Fibroblast of lung (primary cell): ENCODE results near the gene FHIP1B. TPM values are rescaled to one million over a fixed set of nuclear protein-coding genes. Genes with fewer than 3 reads are reported as not detected.

Source experiments
- DNase-seq, 2 donors: peaks; one replicate each; pipeline versions ENCODE4 v3.0.0 to v3.0.0-alpha.2; 2010; ENCODE audit warnings: low read depth in 2 of 2
- H2AFZ ChIP-seq: 2 replicates; pipeline ENCODE4 v1.5.1; 2012; ENCODE audit warnings: low read length, control low read depth, inconsistent platforms
- H3K27ac ChIP-seq: 2 replicates; pipeline ENCODE4 v1.5.1; 2011; ENCODE audit warnings: low read length, control low read depth; ENCODE audit not compliant: insufficient read depth
- H3K27me3 ChIP-seq: 2 replicates; pipeline ENCODE4 v1.5.1; 2011; ENCODE audit warnings: mild to moderate bottlenecking, low read length; ENCODE audit not compliant: control insufficient read depth, insufficient read depth
- H3K36me3 ChIP-seq: 2 replicates; pipeline ENCODE4 v1.5.1; 2011; ENCODE audit warnings: low read length; ENCODE audit not compliant: control insufficient read depth, insufficient read depth
- H3K4me1 ChIP-seq: 2 replicates; pipeline ENCODE4 v1.5.1; 2011; ENCODE audit warnings: low read length; ENCODE audit not compliant: control insufficient read depth, insufficient read depth; ENCODE audit errors: extremely low read depth
- H3K4me2 ChIP-seq: 2 replicates; pipeline ENCODE4 v1.5.1; 2011; ENCODE audit warnings: low read length, control low read depth; ENCODE audit not compliant: insufficient read depth; ENCODE audit errors: extremely low read depth
- H3K4me3 ChIP-seq, 4 experiments: fragments of 200-600 bp in 1 of 4; sonication (generic) in 1 of 4; replicated peaks in 1 of 4; 2 replicates each; pipeline ENCODE4 v1.5.1; 2011 to 2016; ENCODE audit warnings: low read length in 4 of 4, low read depth in 3 of 4, mild to moderate bottlenecking in 3 of 4, control low read depth in 2 of 4, inconsistent platforms in 1 of 4, mixed read lengths in 1 of 4; ENCODE audit not compliant: insufficient read depth in 1 of 4; ENCODE audit errors: control extremely low read depth in 1 of 4
- H3K79me2 ChIP-seq: 2 replicates; pipeline ENCODE4 v1.5.1; 2012; ENCODE audit warnings: mild to moderate bottlenecking, low read length, inconsistent platforms; ENCODE audit not compliant: control insufficient read depth, insufficient read depth
- H3K9ac ChIP-seq: 2 replicates; pipeline ENCODE4 v1.5.1; 2011; ENCODE audit warnings: mild to moderate bottlenecking, low read length, control low read depth; ENCODE audit not compliant: insufficient read depth
- H3K9me3 ChIP-seq: 2 replicates; pipeline ENCODE4 v1.5.1; 2012; ENCODE audit warnings: low read depth, low read length; ENCODE audit not compliant: control insufficient read depth, insufficient read depth
- H4K20me1 ChIP-seq: 2 replicates; pipeline ENCODE4 v1.5.1; 2011; ENCODE audit warnings: low read length; ENCODE audit not compliant: control insufficient read depth, insufficient read depth; ENCODE audit errors: extremely low read depth
- CTCF ChIP-seq, 2 donors: IDR thresholded peaks in 1 of 2; conservative IDR thresholded peaks in 1 of 2; 1 replicate in 1 of 2; 2 replicates in 1 of 2; pipeline ENCODE4 v1.5.1; 2011 to 2012; ENCODE audit warnings: low read length in 2 of 2, control low read depth in 1 of 2, inconsistent platforms in 1 of 2, low read depth in 1 of 2, mild to moderate bottlenecking in 1 of 2
- EZH2 ChIP-seq: IDR thresholded peaks from 2 replicates; pipeline ENCODE4 v1.5.1; 2012; ENCODE audit warnings: low read length, control low read depth, mild to moderate bottlenecking; ENCODE audit errors: missing control alignments
- polyA plus RNA-seq, 2 donors: library from polyadenylated mRNA; depleted of rRNA in 1 of 2; stranded (reverse) in 1 of 2; unstranded in 1 of 2; fragments of >200 nt; gene quantifications; 2 replicates each; pipeline ENCODE4 v1.2.1, GENCODE V29; 2011 to 2012; ENCODE audit warnings: missing spikeins in 1 of 2
- total RNA-seq: library from RNA; depleted of rRNA; stranded (reverse); fragments of >200 nt; gene quantifications from 2 replicates; pipeline ENCODE4 v1.2.1, GENCODE V29; 2014

Gene FHIP1B
- total and polyA plus RNA-seq, 2 donors (not counting 1 experiment from before 2014, with no cell fraction given), result 9.2 to 15.4 TPM

GRCh38 chr11:6237266-6237665 is 2.8 kb upstream of the FHIP1B start:
- Histone ChIP-seq H3K4me1 (no peaks in the 10 kb centered on the region), H3K4me2 (no peak overlapping the region), H3K9me3 (no peaks in the 10 kb centered on the region), H2AFZ (no peak overlapping the region), H3K27ac (no peak overlapping the region), H3K36me3 (no peaks in the 10 kb centered on the region), H4K20me1 (no peaks in the 10 kb centered on the region), H3K9ac (no peak overlapping the region), H3K79me2 (peaks cover 17% of the 10 kb centered on the region), H3K27me3 (peaks cover 10% of the 10 kb centered on the region), H3K4me3 (no peak overlapping the region)
- DNase-seq, result no peak
- TF ChIP-seq EZH2 (no peak), CTCF (conservative IDR thresholded peaks at IDR 0.05 in 1 of 2, IDR thresholded peaks at IDR 0.05 in 1 of 2; ENCODE audit: low read depth in 1 of 2, low read length in 2 of 2) (no peak)

DNA sequence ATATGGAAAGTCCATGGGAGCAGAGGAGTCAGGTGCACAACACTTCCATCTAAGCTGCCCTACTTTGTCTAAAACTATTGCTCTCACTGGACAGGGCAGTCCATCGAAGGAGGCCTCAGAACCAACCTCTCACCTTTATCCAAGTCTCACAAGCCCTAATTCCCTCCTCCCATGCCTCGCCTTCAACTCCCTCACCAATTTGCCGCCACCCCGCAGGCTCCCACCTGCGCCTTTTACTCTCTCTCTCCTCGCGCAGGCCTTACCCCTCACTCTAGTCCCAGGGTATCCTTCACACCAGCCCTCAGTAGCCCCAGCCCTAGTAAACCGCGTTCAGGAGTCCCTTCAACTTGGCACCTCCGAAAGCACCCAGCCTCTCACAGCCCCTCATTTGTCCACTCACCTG is 451 bp downstream of the FHIP1B start:
- peak overlapping the region; percentile 88 for H2AFZ ChIP-seq
- TF ChIP-seq EZH2 (no peak), CTCF (conservative IDR thresholded peaks at IDR 0.05 in 1 of 2, IDR thresholded peaks at IDR 0.05 in 1 of 2; ENCODE audit: low read depth in 1 of 2, low read length in 2 of 2) (no peak)
- peaks cover 30% of the 10 kb centered on the region for H3K79me2 ChIP-seq
- H3K36me3 ChIP-seq, result no peaks in the 10 kb centered on the region
- peak in 1 of 2 donors; percentile 7 for DNase-seq
- H3K4me1 ChIP-seq, result no peaks in the 10 kb centered on the region
- no peaks in the 10 kb centered on the region for H4K20me1 ChIP-seq
- no peaks in the 10 kb centered on the region for H3K9me3 ChIP-seq
- H3K9ac ChIP-seq, result peak overlapping the region; percentile 80
- H3K4me2 ChIP-seq, result peak overlapping the region; percentile 67
- H3K4me3 ChIP-seq, result peak overlapping the region; percentile 63 to 96 (median 90)
- H3K27me3 ChIP-seq, result peaks cover 7% of the 10 kb centered on the region
- peak overlapping the region; percentile 88 for H3K27ac ChIP-seq

- Histone ChIP-seq H3K27ac (no peak overlapping the region), H3K79me2 (peaks cover 32% of the 10 kb centered on the region), H3K9ac (no peak overlapping the region), H2AFZ (no peak overlapping the region), H4K20me1 (no peaks in the 10 kb centered on the region), H3K4me3 (no peak overlapping the region), H3K9me3 (no peaks in the 10 kb centered on the region), H3K27me3 (no peaks in the 10 kb centered on the region), H3K36me3 (no peaks in the 10 kb centered on the region), H3K4me1 (no peaks in the 10 kb centered on the region), H3K4me2 (no peak overlapping the region)
- no peak for DNase-seq
- TF ChIP-seq EZH2 (no peak), CTCF (conservative IDR thresholded peaks at IDR 0.05 in 1 of 2, IDR thresholded peaks at IDR 0.05 in 1 of 2; ENCODE audit: low read depth in 1 of 2, low read length in 2 of 2) (no peak)
These were observed 1.5 kb downstream of the FHIP1B start for GRCh38 chr11:6232899-6233298.
